Neutrophil (primary cell): Measurements from ENCODE around the gene PPP1R1B.

Experiments
- H3K27ac ChIP-seq: fragments of 200-600 bp; sonication (generic); 2 replicates; pipeline ENCODE4 v1.5.1; 2016; ENCODE audit warnings: mild to moderate bottlenecking, moderate library complexity
- H3K27me3 ChIP-seq: fragments of 200-600 bp; sonication (generic); 2 replicates; pipeline ENCODE4 v1.6.0; 2016; ENCODE audit warnings: mild to moderate bottlenecking
- H3K36me3 ChIP-seq: fragments of 200-600 bp; sonication (generic); 2 replicates; pipeline ENCODE4 v1.5.1; 2017
- H3K4me1 ChIP-seq, 2 experiments: fragments of 200-600 bp in 1 of 2; sonication (generic) in 1 of 2; 1 replicate in 1 of 2; 2 replicates in 1 of 2; pipeline versions ENCODE4 v1.5.1 to v1.6.1; 2013 to 2016; ENCODE audit warnings: low read depth in 1 of 2, low read length in 1 of 2, mild to moderate bottlenecking in 1 of 2, moderate library complexity in 1 of 2; ENCODE audit not compliant: control insufficient read depth in 1 of 2, insufficient read depth in 1 of 2
- H3K4me3 ChIP-seq, 2 experiments: fragments of 200-600 bp in 1 of 2; sonication (generic) in 1 of 2; 1 replicate in 1 of 2; 2 replicates in 1 of 2; pipeline ENCODE4 v1.5.1; 2013 to 2016; ENCODE audit warnings: low read depth in 1 of 2, low read length in 1 of 2, mild to moderate bottlenecking in 1 of 2, moderate library complexity in 1 of 2
- H3K9me3 ChIP-seq: fragments of 200-600 bp; sonication (generic); 2 replicates; pipeline ENCODE4 v1.5.1; 2016
- CTCF ChIP-seq: fragments of 200-600 bp; sonication (generic); IDR thresholded peaks from 2 replicates; pipeline ENCODE4 v1.5.1; 2016; ENCODE audit warnings: antibody characterized with exemption

Gene PPP1R1B

DNA sequence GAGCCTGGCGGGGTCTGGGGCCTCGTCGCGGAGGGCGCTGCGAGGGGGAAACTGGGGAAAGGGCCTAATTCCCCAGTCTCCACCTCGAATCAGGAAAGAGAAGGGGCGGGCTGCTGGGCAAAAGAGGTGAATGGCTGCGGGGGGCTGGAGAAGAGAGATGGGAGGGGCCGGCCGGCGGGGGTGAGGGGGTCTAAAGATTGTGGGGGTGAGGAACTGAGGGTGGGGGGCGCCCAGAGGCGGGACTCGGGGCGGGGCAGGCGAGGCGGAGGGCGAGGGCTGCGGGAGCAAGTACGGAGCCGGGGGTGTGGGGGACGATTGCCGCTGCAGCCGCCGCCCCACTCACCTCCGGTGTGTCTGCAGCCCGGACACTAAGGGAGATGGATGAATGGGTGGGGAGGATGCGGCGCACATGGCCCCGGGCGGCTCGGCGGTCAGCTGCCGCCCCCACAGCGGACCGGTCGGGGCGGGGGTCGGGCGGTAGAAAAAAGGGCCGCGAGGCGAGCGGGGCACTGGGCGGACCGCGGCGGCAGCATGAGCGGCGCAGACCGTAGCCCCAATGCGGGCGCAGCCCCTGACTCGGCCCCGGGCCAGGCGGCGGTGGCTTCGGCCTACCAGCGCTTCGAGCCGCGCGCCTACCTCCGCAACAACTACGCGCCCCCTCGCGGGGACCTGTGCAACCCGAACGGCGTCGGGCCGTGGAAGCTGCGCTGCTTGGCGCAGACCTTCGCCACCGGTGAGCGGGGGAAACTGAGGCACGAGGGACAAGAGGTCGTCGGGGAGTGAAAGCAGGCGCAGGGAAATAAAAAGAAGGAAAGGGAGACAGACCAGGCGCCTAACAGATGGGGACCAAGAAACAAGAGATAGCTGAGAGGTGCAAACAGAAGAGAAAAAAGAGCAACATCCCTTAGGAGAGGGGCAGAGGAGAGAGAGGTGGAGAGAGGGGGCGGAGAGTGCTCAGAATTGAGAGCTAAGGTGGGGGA lies 41.5 kb downstream of the PPP1R1B start, which contains the start of gene PNMT:
Gene PNMT (plus strand): TSS at position 509 of the 980 bp plus-strand sequence. CDS start 23 bp downstream, at position 532.
- peaks cover 6 to 13% of the 10 kb centered on the region in 2 experiments for H3K4me1 ChIP-seq
- TF ChIP-seq CTCF, result no peak
- no peak within 1 kb of the TSS for H3K27ac ChIP-seq
- peaks cover 10% of the 10 kb centered on the region for H3K36me3 ChIP-seq
- peaks cover 87% of the 10 kb centered on the region for H3K27me3 ChIP-seq
- H3K9me3 ChIP-seq, result no peaks in the 10 kb centered on the region
- peak within 1 kb of the TSS in 1 of 2 experiments; percentile 3 for H3K4me3 ChIP-seq

DNA sequence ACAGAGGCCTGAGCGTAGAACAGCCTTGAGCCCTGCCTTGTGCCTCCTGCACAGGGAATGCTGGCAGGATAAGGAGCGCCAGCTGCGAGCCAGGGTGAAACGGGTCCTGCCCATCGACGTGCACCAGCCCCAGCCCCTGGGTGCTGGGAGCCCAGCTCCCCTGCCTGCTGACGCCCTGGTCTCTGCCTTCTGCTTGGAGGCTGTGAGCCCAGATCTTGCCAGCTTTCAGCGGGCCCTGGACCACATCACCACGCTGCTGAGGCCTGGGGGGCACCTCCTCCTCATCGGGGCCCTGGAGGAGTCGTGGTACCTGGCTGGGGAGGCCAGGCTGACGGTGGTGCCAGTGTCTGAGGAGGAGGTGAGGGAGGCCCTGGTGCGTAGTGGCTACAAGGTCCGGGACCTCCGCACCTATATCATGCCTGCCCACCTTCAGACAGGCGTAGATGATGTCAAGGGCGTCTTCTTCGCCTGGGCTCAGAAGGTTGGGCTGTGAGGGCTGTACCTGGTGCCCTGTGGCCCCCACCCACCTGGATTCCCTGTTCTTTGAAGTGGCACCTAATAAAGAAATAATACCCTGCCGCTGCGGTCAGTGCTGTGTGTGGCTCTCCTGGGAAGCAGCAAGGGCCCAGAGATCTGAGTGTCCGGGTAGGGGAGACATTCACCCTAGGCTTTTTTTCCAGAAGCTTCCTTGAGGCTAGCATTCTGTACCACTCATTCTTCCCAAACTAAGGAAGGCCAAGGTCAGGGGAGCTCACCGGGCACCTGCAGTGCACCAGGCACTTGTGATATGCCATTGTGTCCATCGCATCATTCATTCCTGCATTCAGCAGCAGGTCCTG lies 43.4 kb downstream of the PPP1R1B start:
- TF ChIP-seq CTCF, result no peak
- Histone ChIP-seq H3K4me1 (peaks cover 6 to 13% of the 10 kb centered on the region in 2 experiments), H3K36me3 (no peaks in the 10 kb centered on the region), H3K4me3 (no peak overlapping the region), H3K27me3 (peaks cover 82% of the 10 kb centered on the region), H3K27ac (no peak overlapping the region), H3K9me3 (no peaks in the 10 kb centered on the region)

DNA sequence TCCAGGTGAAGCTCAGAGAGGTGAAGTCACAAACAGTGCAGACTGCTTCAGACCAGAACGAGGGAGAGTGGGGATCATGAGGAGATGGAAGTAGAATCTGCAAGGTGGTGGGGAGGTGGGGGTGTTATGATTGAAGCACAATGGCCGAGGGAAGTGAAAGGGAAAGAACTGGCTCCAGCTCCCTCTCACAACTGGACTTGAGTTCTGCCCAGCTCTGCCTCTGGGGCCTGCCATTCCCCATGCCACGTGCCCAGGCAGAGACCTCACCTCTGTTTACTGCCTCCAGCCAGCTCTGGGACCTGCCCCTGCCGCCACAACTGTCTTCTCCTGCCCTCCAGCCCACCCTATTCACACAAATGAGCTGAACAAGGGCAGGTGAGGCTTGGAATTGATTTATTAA lies 44.0 kb downstream of the PPP1R1B start:
- peaks cover 76% of the 10 kb centered on the region for H3K27me3 ChIP-seq
- H3K4me1 ChIP-seq, result peaks cover 6 to 13% of the 10 kb centered on the region in 2 experiments
- TF ChIP-seq CTCF, result no peak

GRCh38 chr17:39671651-39672521 lies 45.1 kb downstream of the PPP1R1B start:
- no peak overlapping the region for H3K4me3 ChIP-seq
- H3K27ac ChIP-seq, result no peak overlapping the region
- TF ChIP-seq CTCF, result no peak
- H3K9me3 ChIP-seq, result no peaks in the 10 kb centered on the region
- peaks cover 64% of the 10 kb centered on the region for H3K27me3 ChIP-seq
- H3K4me1 ChIP-seq, result peaks cover 6 to 13% of the 10 kb centered on the region in 2 experiments
- H3K36me3 ChIP-seq, result no peaks in the 10 kb centered on the region

More for the DNA sequence above, 44.0 kb downstream of the PPP1R1B start:
- Histone ChIP-seq H3K36me3 (no peaks in the 10 kb centered on the region), H3K27ac (no peak overlapping the region), H3K4me3 (no peak overlapping the region), H3K9me3 (no peaks in the 10 kb centered on the region)
